WERI-Rb-1 (cell line): ENCODE measurements around the gene WSCD2.

Experiments
- DNase-seq: peaks from one replicate; pipeline ENCODE4 v3.0.0-alpha.2; 2020
- H3K27ac ChIP-seq: fragments of 250-450 bp; sonication (Bioruptor Pico); 2 replicates; pipeline ENCODE4 v1.5.1; 2020; ENCODE audit warnings: mild to moderate bottlenecking, moderate library complexity
- H3K27me3 ChIP-seq: fragments of 250-450 bp; sonication (Bioruptor Pico); 2 replicates; pipeline ENCODE4 v1.5.1; 2021; ENCODE audit warnings: mild to moderate bottlenecking, low read depth, moderate library complexity; ENCODE audit not compliant: insufficient read depth, severe bottlenecking
- H3K36me3 ChIP-seq: fragments of 250-450 bp; sonication (Bioruptor Pico); 2 replicates; pipeline ENCODE4 v1.5.1; 2020; ENCODE audit warnings: mild to moderate bottlenecking, moderate library complexity
- H3K4me3 ChIP-seq: 2 replicates; pipeline ENCODE4 v1.5.1; 2011; ENCODE audit warnings: low read depth, mild to moderate bottlenecking, control low read depth, low read length
- H3K9me3 ChIP-seq: fragments of 250-450 bp; sonication (Bioruptor Pico); 2 replicates; pipeline ENCODE4 v1.5.1; 2021; ENCODE audit warnings: mild to moderate bottlenecking, moderate library complexity; ENCODE audit not compliant: severe bottlenecking
- CTCF ChIP-seq: IDR thresholded peaks from 2 replicates; pipeline ENCODE4 v1.5.1; 2011; ENCODE audit warnings: low read depth, mild to moderate bottlenecking, control low read depth, inconsistent platforms, low read length

The WSCD2 gene

GRCh38 chr12:108191938-108192337, 62.9 kb downstream of the WSCD2 start:
- no peak overlapping the region for H3K4me3 ChIP-seq
- no peak for DNase-seq
- no peaks in the 10 kb centered on the region for H3K9me3 ChIP-seq
- no peak overlapping the region for H3K27ac ChIP-seq
- no peak for TF ChIP-seq CTCF
- peaks cover 25% of the 10 kb centered on the region for H3K27me3 ChIP-seq
- no peaks in the 10 kb centered on the region for H3K36me3 ChIP-seq

GRCh38 chr12:108193493-108193892, 64.4 kb downstream of the WSCD2 start:
- Histone ChIP-seq H3K36me3 (no peaks in the 10 kb centered on the region), H3K9me3 (no peaks in the 10 kb centered on the region)
- no peak for TF ChIP-seq CTCF

GRCh38 chr12:108193917-108194316, 64.8 kb downstream of the WSCD2 start:
- DNase-seq = peak; percentile 31
- Histone ChIP-seq H3K27ac (no peak overlapping the region), H3K27me3 (peaks cover 33% of the 10 kb centered on the region), H3K9me3 (no peaks in the 10 kb centered on the region), H3K36me3 (no peaks in the 10 kb centered on the region), H3K4me3 (no peak overlapping the region)
- TF ChIP-seq CTCF = peak; percentile 52; the same call in 1 of the 2 replicates

More at GRCh38 chr12:108193493-108193892, 64.4 kb downstream of the WSCD2 start:
- Histone ChIP-seq H3K27me3 (peaks cover 34% of the 10 kb centered on the region), H3K27ac (no peak overlapping the region), H3K4me3 (no peak overlapping the region)
- no peak for DNase-seq

GRCh38 chr12:108194585-108194984, 65.5 kb downstream of the WSCD2 start:
- H3K27ac ChIP-seq = no peak overlapping the region
- TF ChIP-seq CTCF = no peak
- DNase-seq = no peak

GRCh38 chr12:108196319-108196718, 67.2 kb downstream of the WSCD2 start:
- TF ChIP-seq CTCF = no peak
- Histone ChIP-seq H3K36me3 (no peaks in the 10 kb centered on the region), H3K27me3 (peaks cover 33% of the 10 kb centered on the region), H3K27ac (no peak overlapping the region), H3K4me3 (no peak overlapping the region), H3K9me3 (no peaks in the 10 kb centered on the region)
- no peak for DNase-seq

More at GRCh38 chr12:108194585-108194984, 65.5 kb downstream of the WSCD2 start:
- Histone ChIP-seq H3K4me3 (no peak overlapping the region), H3K9me3 (no peaks in the 10 kb centered on the region), H3K36me3 (no peaks in the 10 kb centered on the region), H3K27me3 (peaks cover 31% of the 10 kb centered on the region)

- TF ChIP-seq CTCF = no peak
- H3K27me3 ChIP-seq = peaks cover 31% of the 10 kb centered on the region
- H3K9me3 ChIP-seq = no peaks in the 10 kb centered on the region
- H3K36me3 ChIP-seq = no peaks in the 10 kb centered on the region
- no peak overlapping the region for H3K4me3 ChIP-seq
- no peak overlapping the region for H3K27ac ChIP-seq
- DNase-seq = no peak
Measured at GRCh38 chr12:108196921-108197320, 67.8 kb downstream of the WSCD2 start.
